ENCODE results near the gene ANKS1B. TPM values are rescaled to one million over a fixed set of nuclear protein-coding genes. Genes with fewer than 3 reads are reported as not detected.
A peak's percentile ranks its signal among the peaks of the same experiment; 100 is the strongest.

The ANKS1B gene
- total RNA-seq, 1 donor from 2014 or later, result 0.46 TPM

- peak; percentile 30 for DNase-seq (ENCODE audit: low read depth)
- no peak for TF ChIP-seq CTCF (conservative IDR thresholded peaks at IDR 0.05; ENCODE audit: low read depth, low read length)
- H3K4me3 ChIP-seq (ENCODE audit: low read depth, low read length), result no peak overlapping the region
Observed at GRCh38 chr12:99454539-99455172, 530.1 kb downstream of the ANKS1B start.

- no peak for DNase-seq (ENCODE audit: low read depth)
- TF ChIP-seq CTCF (conservative IDR thresholded peaks at IDR 0.05; ENCODE audit: low read depth, low read length), result no peak
Observed at GRCh38 chr12:99453836-99454538, 530.7 kb downstream of the ANKS1B start.

DNA sequence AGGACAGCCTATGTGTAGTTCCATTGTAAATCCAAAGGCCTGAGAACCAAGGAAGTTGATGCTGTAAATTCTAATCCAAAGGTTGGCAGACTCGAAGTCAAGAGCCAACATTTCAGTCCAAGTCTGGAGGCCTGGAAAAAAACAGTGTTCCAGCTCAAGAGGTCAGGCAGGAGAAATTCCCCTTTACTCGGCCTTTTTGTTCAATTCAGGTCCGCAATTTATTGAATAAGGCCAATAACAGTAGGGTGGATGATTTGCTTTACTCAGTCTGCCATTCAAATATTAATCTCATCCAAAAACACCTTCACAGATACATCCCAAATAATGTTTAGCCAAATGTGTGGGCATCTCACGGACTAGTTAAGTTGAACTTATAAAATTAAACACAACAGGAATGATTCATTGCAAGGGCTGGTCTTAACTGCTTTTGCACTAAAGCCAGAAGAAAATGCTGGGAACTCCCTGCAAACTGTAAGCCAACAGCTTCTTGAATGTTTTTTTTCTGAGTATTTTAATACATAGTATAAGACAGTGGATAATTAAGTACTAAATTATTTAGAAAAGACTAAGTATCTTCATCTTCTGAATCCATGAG, 534.6 kb downstream of the ANKS1B start:
- DNase-seq (ENCODE audit: low read depth), result peak; percentile 85
- TF ChIP-seq CTCF (conservative IDR thresholded peaks at IDR 0.05; ENCODE audit: low read depth, low read length), result no peak
- H3K4me3 ChIP-seq (ENCODE audit: low read depth, low read length), result peak overlapping the region; percentile 34

More at GRCh38 chr12:99453836-99454538, 530.7 kb downstream of the ANKS1B start:
- no peak overlapping the region for H3K4me3 ChIP-seq (ENCODE audit: low read depth, low read length)

GRCh38 chr12:99444859-99445316, 539.8 kb downstream of the ANKS1B start:
- TF ChIP-seq CTCF (conservative IDR thresholded peaks at IDR 0.05; ENCODE audit: low read depth, low read length), result no peak
- peak; percentile 36 for DNase-seq (ENCODE audit: low read depth)
- no peak overlapping the region for H3K4me3 ChIP-seq (ENCODE audit: low read depth, low read length)

- DNase-seq (ENCODE audit: low read depth), result no peak
- no peak overlapping the region for H3K4me3 ChIP-seq (ENCODE audit: low read depth, low read length)
- no peak for TF ChIP-seq CTCF (conservative IDR thresholded peaks at IDR 0.05; ENCODE audit: low read depth, low read length)
Observed at GRCh38 chr12:99442758-99443157, 542.0 kb downstream of the ANKS1B start.

GRCh38 chr12:99439399-99439798, 545.3 kb downstream of the ANKS1B start:
- TF ChIP-seq CTCF (conservative IDR thresholded peaks at IDR 0.05; ENCODE audit: low read depth, low read length), result no peak
- H3K4me3 ChIP-seq (ENCODE audit: low read depth, low read length), result no peak overlapping the region
- DNase-seq (ENCODE audit: low read depth), result no peak
